Right kidney (tissue), 1 donor: ENCODE measurements around the gene MORN1.

ENCODE experiments used
- DNase-seq: peaks from one replicate; pipeline ENCODE4 v3.0.0-alpha.2; 2016

The MORN1 gene

GRCh38 chr1:2272686-2273400 is 118.5 kb downstream of the MORN1 start:
- no peak for DNase-seq

GRCh38 chr1:2271841-2272655 is 119.3 kb downstream of the MORN1 start:
- DNase-seq = peak; percentile 43
